ENCODE data around the gene FSD1. TPM values are rescaled to one million over a fixed set of nuclear protein-coding genes. Genes with fewer than 3 reads are reported as not detected.

Gene FSD1
- total RNA-seq, 6 experiments from 2014 or later: 0.19 to 2.2 (median 0.52) TPM; not detected in 2

DNA sequence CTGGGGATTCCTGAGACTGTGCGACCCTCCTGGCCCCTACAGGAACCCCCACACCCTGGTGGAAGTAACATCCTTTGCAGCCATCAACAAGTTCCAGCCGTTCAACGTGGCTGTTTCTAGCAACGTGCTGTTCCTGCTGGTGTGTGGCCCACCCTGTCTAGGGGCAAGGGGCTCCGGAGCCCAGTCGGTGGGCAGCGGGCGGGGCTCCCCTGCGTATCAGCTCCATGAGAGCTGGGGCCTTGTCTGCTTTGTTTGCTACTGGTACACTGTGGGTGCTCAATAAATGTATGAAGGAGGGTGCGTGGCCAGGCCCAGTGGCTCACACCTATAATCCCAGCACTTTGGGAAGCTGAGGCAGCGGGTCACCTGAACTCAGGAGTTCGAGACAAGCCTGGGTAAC is 49.9 kb downstream of the FSD1 start:
- Histone ChIP-seq H3K36me3 (peaks cover 0 to 5% (median 0%) of the 10 kb centered on the region in 4 donors), H3K27ac (no peak overlapping the region), H3K9me3 (no peaks in the 10 kb centered on the region), H3K4me3 (no peak overlapping the region), H3K4me1 (no peaks in the 10 kb centered on the region), H3K27me3 (no peaks in the 10 kb centered on the region)
- no peak for ATAC-seq
- intact Hi-C loops (cut with DNase I): no loop called here
- no peak for DNase-seq
- 60% methylated on average over 1 of the region's 12 CpGs for WGBS (ENCODE audit: insufficient coverage, low coverage, low lambda C conversion rate, missing lambda C conversion rate)
- no peak for TF ChIP-seq POLR2A (IDR thresholded peaks at IDR 0.05)
- TF ChIP-seq CTCF (IDR thresholded peaks at IDR 0.05): no peak

DNA sequence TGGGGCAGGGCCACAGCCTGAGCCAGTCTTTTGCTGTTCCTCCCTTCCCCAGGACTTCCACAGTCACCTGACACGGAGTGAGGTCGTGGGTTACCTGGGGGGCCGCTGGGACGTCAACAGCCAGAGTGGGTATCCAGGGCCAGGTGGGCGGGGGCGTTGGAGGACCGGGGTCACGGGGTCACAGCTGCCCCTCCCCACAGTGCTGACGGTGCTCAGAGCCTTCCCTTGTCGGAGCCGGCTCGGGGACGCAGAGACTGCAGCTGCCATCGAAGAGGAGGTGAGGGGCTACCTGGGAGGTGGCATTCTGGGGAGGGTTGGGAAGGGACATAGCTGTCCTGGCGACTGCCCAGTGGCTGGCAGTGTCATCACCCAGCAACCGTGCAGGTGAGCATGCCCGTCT is 50.5 kb downstream of the FSD1 start:
- Histone ChIP-seq H3K4me1 (no peaks in the 10 kb centered on the region), H3K4me3 (no peak overlapping the region), H3K9me3 (no peaks in the 10 kb centered on the region), H3K27ac (no peak overlapping the region), H3K36me3 (peaks cover 0 to 9% (median 0%) of the 10 kb centered on the region in 4 donors), H3K27me3 (no peaks in the 10 kb centered on the region)
- ATAC-seq (peak in 2 of 4 donors; percentile 5 to 6), DNase-seq (peak in 1 of 3 donors; percentile 53)
- intact Hi-C loops (cut with DNase I): no loop called here
- TF ChIP-seq CTCF (IDR thresholded peaks at IDR 0.05): no peak
- no peak for TF ChIP-seq POLR2A (IDR thresholded peaks at IDR 0.05)
- WGBS (ENCODE audit: insufficient coverage, low coverage, low lambda C conversion rate, missing lambda C conversion rate): 46% methylated on average over 5 of the region's 17 CpGs

DNA sequence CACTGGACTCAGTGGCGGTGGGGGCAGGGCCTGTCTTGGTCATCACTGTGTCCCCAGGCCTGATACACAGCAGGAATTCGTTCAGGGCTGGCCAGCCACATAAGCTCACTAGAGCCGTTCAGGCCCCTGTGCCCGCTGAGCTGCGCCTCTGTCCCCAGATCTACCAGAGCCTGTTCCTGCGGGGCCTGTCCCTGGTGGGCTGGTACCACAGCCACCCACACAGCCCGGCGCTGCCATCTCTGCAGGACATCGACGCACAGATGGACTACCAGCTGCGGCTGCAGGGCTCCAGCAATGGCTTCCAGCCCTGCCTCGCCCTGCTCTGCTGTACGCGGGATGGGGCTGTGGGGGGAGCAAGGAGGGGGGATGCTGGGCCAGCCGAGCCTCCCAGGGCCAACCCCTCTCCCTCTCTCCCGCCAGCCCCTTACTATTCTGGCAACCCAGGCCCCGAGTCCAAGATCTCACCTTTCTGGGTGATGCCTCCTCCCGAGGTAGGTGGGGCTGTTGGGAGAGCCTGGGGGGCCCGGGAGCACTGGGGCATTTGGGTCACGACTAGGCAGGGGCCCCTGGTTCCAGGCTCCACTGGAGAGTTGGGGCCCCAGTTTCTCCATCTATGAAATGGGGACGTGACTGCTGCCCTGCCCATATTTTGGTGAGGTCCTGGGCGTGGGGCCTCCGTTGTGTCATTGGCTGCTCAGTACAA is 52.8 kb downstream of the FSD1 start:
- Histone ChIP-seq H3K4me3 (no peak overlapping the region), H3K4me1 (no peaks in the 10 kb centered on the region), H3K9me3 (no peaks in the 10 kb centered on the region), H3K27me3 (no peaks in the 10 kb centered on the region), H3K27ac (no peak overlapping the region), H3K36me3 (peaks cover 0 to 25% (median 4%) of the 10 kb centered on the region in 4 donors)
- intact Hi-C loops (cut with DNase I): no loop called here
- WGBS (ENCODE audit: insufficient coverage, low coverage, low lambda C conversion rate, missing lambda C conversion rate): 67% methylated on average over 1 of the region's 23 CpGs
- TF ChIP-seq CTCF (IDR thresholded peaks at IDR 0.05) (no peak), POLR2A (IDR thresholded peaks at IDR 0.05) (no peak)
- ATAC-seq: no peak
- DNase-seq: peak in 1 of 3 donors; percentile 50

- no peak overlapping the region for H3K4me3 ChIP-seq
- no CpG with 5 or more reads among the region's 16 CpGs for WGBS (ENCODE audit: insufficient coverage, low coverage, low lambda C conversion rate, missing lambda C conversion rate)
- peaks cover 0 to 32% (median 8%) of the 10 kb centered on the region in 4 donors for H3K36me3 ChIP-seq
- ATAC-seq (no peak), DNase-seq (peak in 1 of 3 donors; percentile 49)
- no peaks in the 10 kb centered on the region for H3K9me3 ChIP-seq
- no peak overlapping the region for H3K27ac ChIP-seq
- TF ChIP-seq CTCF (IDR thresholded peaks at IDR 0.05) (no peak), POLR2A (IDR thresholded peaks at IDR 0.05) (no peak)
- no peaks in the 10 kb centered on the region for H3K4me1 ChIP-seq
- intact Hi-C loops (cut with DNase I): no loop called here
- no peaks in the 10 kb centered on the region for H3K27me3 ChIP-seq
These were observed 53.5 kb downstream of the FSD1 start for GRCh38 chr19:4357921-4358326.

All from right lobe of liver (tissue), 6 donors.